Stromal cell of bone marrow (primary cell): ENCODE results near the gene ARMS2.
A peak's percentile ranks its signal among the peaks of the same experiment; 100 is the strongest.

Experiments used
- DNase-seq: peaks from one replicate; pipeline ENCODE4 v3.0.0-alpha.2; 2012; ENCODE audit warnings: low read depth

ARMS2 gene

GRCh38 chr10:122454071-122454470 is 382 bp upstream of the ARMS2 start:
- DNase-seq: no peak

GRCh38 chr10:122455376-122456079 is 1.1 kb downstream of the ARMS2 start:
- DNase-seq: no peak

- no peak for DNase-seq
Measured at GRCh38 chr10:122457934-122458333, 3.5 kb downstream of the ARMS2 start.

GRCh38 chr10:122458693-122459092 is 4.2 kb downstream of the ARMS2 start:
- DNase-seq: no peak

- no peak for DNase-seq
Measured at GRCh38 chr10:122459561-122460273, 5.3 kb downstream of the ARMS2 start.

- no peak for DNase-seq
Measured at GRCh38 chr10:122460891-122461293, 6.4 kb downstream of the ARMS2 start.

- peak; percentile 72 for DNase-seq
Measured at GRCh38 chr10:122461367-122461728, 6.9 kb downstream of the ARMS2 start, which contains the start of gene HTRA1. Gene HTRA1 (plus strand): TSS chr10:122461553. CDS start chr10:122461653, 100 bp downstream.

GRCh38 chr10:122461729-122462532 is 7.5 kb downstream of the ARMS2 start:
- no peak for DNase-seq

- no peak for DNase-seq
Measured at GRCh38 chr10:122462533-122463465, 8.3 kb downstream of the ARMS2 start.

- no peak for DNase-seq
Measured at GRCh38 chr10:122463466-122464249, 9.2 kb downstream of the ARMS2 start.

- DNase-seq: no peak
Measured at GRCh38 chr10:122464250-122464510, 9.7 kb downstream of the ARMS2 start.

- DNase-seq: no peak
Measured at GRCh38 chr10:122464586-122464985, 10.1 kb downstream of the ARMS2 start.

- DNase-seq: no peak
Measured at GRCh38 chr10:122465401-122466040, 11.1 kb downstream of the ARMS2 start.

- no peak for DNase-seq
Measured at GRCh38 chr10:122466951-122467381, 12.5 kb downstream of the ARMS2 start.

- no peak for DNase-seq
Measured at GRCh38 chr10:122467701-122468100, 13.2 kb downstream of the ARMS2 start.

GRCh38 chr10:122468307-122468925 is 14.0 kb downstream of the ARMS2 start:
- DNase-seq: no peak

- DNase-seq: peak; percentile 97
Measured at GRCh38 chr10:122468926-122469781, 14.7 kb downstream of the ARMS2 start.

GRCh38 chr10:122469848-122470247 is 15.4 kb downstream of the ARMS2 start:
- no peak for DNase-seq

GRCh38 chr10:122471531-122472177 is 17.2 kb downstream of the ARMS2 start:
- no peak for DNase-seq
